GM12878 (cell line): ENCODE measurements around the gene LDB3. TPM values are rescaled to one million over a fixed set of nuclear protein-coding genes. Genes with fewer than 3 reads are reported as not detected.

Experiments
- ATAC-seq: fragments of 200-7000 bp; cut with Tn5 transposase; 3 replicates; pipeline ENCODE4 v1.9.1; 2020; ENCODE audit warnings: mild to moderate bottlenecking, moderate library complexity
- BruUV-seq: library from RNA; stranded (reverse); fragments of 400-500 nt; replicated peaks from 2 replicates; lab custom pipeline; 2021; lab: Mats Ljungman, UMichigan
- CTCF ChIA-PET: fragments of 300-600 bp; sonication (Branson Sonifier 250); formaldehyde crosslinking; extraction: SDS; loops from one replicate; lab custom pipeline; 2021; ENCODE audit warnings: inconsistent platforms; lab: Yijun Ruan, JAX
- POLR2A ChIA-PET: fragments of 350-600 bp; formaldehyde crosslinking; extraction: SDS; loops from one replicate; lab custom pipeline; 2021; ENCODE audit warnings: inconsistent platforms; lab: Charles Lee
- RAD21 ChIA-PET: fragments of 300-600 bp; sonication (Branson Sonifier 250); formaldehyde crosslinking; loops from one replicate; lab custom pipeline; 2023; ENCODE audit warnings: antibody characterized with exemption; ENCODE audit not compliant: unreplicated experiment; lab: Charles Lee
- SMC1A ChIA-PET: fragments of 300-600 bp; sonication (Branson Sonifier 250); formaldehyde crosslinking; loops from one replicate; lab custom pipeline; 2023; ENCODE audit not compliant: unreplicated experiment, uncharacterized antibody; lab: Charles Lee
- DNase-seq: peaks from one replicate; pipeline ENCODE4 v3.0.0-alpha.2; 2011; ENCODE audit warnings: low read depth, low spot score
- FAIRE-seq: peaks from 3 replicates; lab custom pipeline; 2011; peaks lifted over from hg19 to GRCh38; lab: Jason Lieb, UNC
- H2AFZ ChIP-seq: 2 replicates; pipeline ENCODE4 v1.6.0; 2011; ENCODE audit warnings: low read depth, low read length, control low read depth; ENCODE audit not compliant: control insufficient read depth
- H3K27ac ChIP-seq: 2 replicates; pipeline ENCODE4 v1.5.1; 2011; ENCODE audit warnings: control low read depth; ENCODE audit not compliant: control insufficient read depth, insufficient read depth
- H3K27me3 ChIP-seq, 2 experiments: replicated peaks in 1 of 2; 2 replicates each; pipeline versions ENCODE4 v1.6.0 to v1.6.1; 2011; ENCODE audit warnings: low read length in 1 of 2; ENCODE audit not compliant: control insufficient read depth in 2 of 2, insufficient read depth in 2 of 2
- H3K36me3 ChIP-seq, 2 experiments: 2 replicates each; pipeline ENCODE4 v1.5.1; 2011; ENCODE audit warnings: low read length in 1 of 2; ENCODE audit not compliant: control insufficient read depth in 2 of 2, insufficient read depth in 2 of 2
- H3K4me1 ChIP-seq: 2 replicates; pipeline ENCODE4 v1.6.1; 2011; ENCODE audit warnings: mild to moderate bottlenecking, low read length, moderate library complexity, mixed read lengths; ENCODE audit not compliant: control insufficient read depth, insufficient read depth
- H3K4me2 ChIP-seq: 2 replicates; pipeline ENCODE4 v1.6.0; 2011; ENCODE audit warnings: control low read depth; ENCODE audit not compliant: control insufficient read depth, insufficient read depth
- H3K4me3 ChIP-seq: fragments of 200-600 bp; sonication (generic); 2 replicates; pipeline ENCODE4 v1.5.1; 2016
- H3K79me2 ChIP-seq: 2 replicates; pipeline ENCODE4 v1.6.0; 2011; ENCODE audit warnings: low read length; ENCODE audit not compliant: control insufficient read depth, insufficient read depth
- H3K9ac ChIP-seq: 2 replicates; pipeline ENCODE4 v1.8.0; 2011; ENCODE audit warnings: low read length, control low read depth, mixed read lengths; ENCODE audit not compliant: control insufficient read depth, insufficient read depth
- H3K9me3 ChIP-seq: replicated peaks from 3 replicates; pipeline ENCODE4 v1.5.1; 2011; ENCODE audit warnings: mild to moderate bottlenecking, low read length; ENCODE audit not compliant: control insufficient read depth, insufficient read depth
- H4K20me1 ChIP-seq: 2 replicates; pipeline ENCODE4 v1.6.0; 2011; ENCODE audit not compliant: control insufficient read depth, insufficient read depth
- CBX3 ChIP-seq: fragments of 200-600 bp; sonication (generic); IDR thresholded peaks from 2 replicates; pipeline ENCODE4 v1.6.1; 2016; ENCODE audit warnings: low read depth, borderline replicate concordance
- CTCF ChIP-seq, 3 experiments: IDR thresholded peaks in 2 of 3; conservative IDR thresholded peaks in 1 of 3; 2 replicates each; pipeline ENCODE4 v1.5.1; 2011; ENCODE audit warnings: low read depth in 3 of 3, low read length in 3 of 3, mild to moderate bottlenecking in 3 of 3, control low read depth in 2 of 3, moderate library complexity in 2 of 3, inconsistent platforms in 1 of 3, mixed read lengths in 1 of 3; ENCODE audit not compliant: control insufficient read depth in 2 of 3, insufficient read depth in 1 of 3; ENCODE audit errors: extremely low read depth in 1 of 3
- ZNF274 ChIP-seq: IDR thresholded peaks from one replicate; pipeline ENCODE4 v1.8.0; 2011; ENCODE audit not compliant: insufficient read length, insufficient read depth
- WGBS: methylation state at CpG from one replicate; pipeline ENCODE4 v1.1.6; 2016; ENCODE audit warnings: low lambda C conversion rate; ENCODE audit not compliant: insufficient replicate concordance, insufficient coverage; ENCODE audit errors: missing lambda C conversion rate; 5-methylcytosine and 5-hydroxymethylcytosine counted together
- in situ Hi-C: fragments of 300-500 bp; cut with MboI; formaldehyde crosslinking; loops from 9 replicates; pipeline ENCODE4 v1.14.3; 2018; ENCODE audit warnings: mixed read lengths
- intact Hi-C: fragments of 100-400 bp; cut with micrococcal nuclease; formaldehyde crosslinking; loops from one replicate; pipeline ENCODE4 v1.14.2; 2022; ENCODE audit not compliant: unreplicated experiment
- polyA plus RNA-seq, 11 experiments: library from polyadenylated mRNA; depleted of rRNA in 4 of 11; unstranded in 6 of 11; stranded (reverse) in 5 of 11; fragments of >200 nt; fragmentation: Nextera tagmentation in 4 of 11; fragmentation: Illumina TruSeq in 1 of 11; extraction: Ambion mirVana in 4 of 11; extraction: Trizol in 1 of 11; gene quantifications; 1 replicate in 1 of 11; 2 replicates in 10 of 11; pipeline versions ENCODE4 v1.2.1 to v1.2.3, GENCODE V29; 2011 to 2016; ENCODE audit warnings: inconsistent platforms in 2 of 11, missing spikeins in 2 of 11, low read depth in 1 of 11
- total RNA-seq, 4 experiments: library from RNA; depleted of rRNA in 3 of 4; stranded (reverse); fragments of >200 nt in 3 of 4; fragmentation: Illumina TruSeq in 1 of 4; extraction: Trizol in 1 of 4; gene quantifications; 2 replicates each; pipeline versions ENCODE4 v1.2.1 to v1.2.3, GENCODE V29; 2013 to 2021

The LDB3 gene
- total and polyA plus RNA-seq, 10 of the 15 experiments (the other 5 are each of a cell fraction or from before 2014, with no cell fraction given): 0.02 to 0.07 (median 0.04) TPM; not detected in 1

GRCh38 chr10:86693275-86693674 lies 25.0 kb downstream of the LDB3 start:
- no TSS peak for BruUV-seq
- POLR2A ChIA-PET: no interaction called here
- H3K27ac ChIP-seq: no peak overlapping the region
- no peak overlapping the region for H3K4me2 ChIP-seq
- in situ Hi-C loops: no loop called here
- FAIRE-seq (no peak), ATAC-seq (no peak), DNase-seq (no peak)
- H3K27me3 ChIP-seq: peaks cover 0 to 2% of the 10 kb centered on the region in 2 experiments; a peak in 3 of 4 replicates
- no peaks in the 10 kb centered on the region for H3K9me3 ChIP-seq
- no peaks in the 10 kb centered on the region for H4K20me1 ChIP-seq
- RAD21 ChIA-PET: interaction anchor here (0.7 to 2.4 kb wide), 5 partner anchors 105 to 268 kb away, joined by 3 to 16 read pairs (median 5); no protein-coding TSS in a partner anchor
- 96% methylated on average over 2 of the region's 2 CpGs for WGBS
- TF ChIP-seq CBX3 (no peak), CTCF (IDR thresholded peaks at IDR 0.05 in 2 of 3, conservative IDR thresholded peaks at IDR 0.05 in 1 of 3; ENCODE audit: control insufficient read depth in 2 of 3, extremely low read depth in 1 of 3, insufficient read depth in 1 of 3, low read depth in 3 of 3, low read length in 3 of 3) (0 out of 6 replicates have a peak, but pooled peaks of 1 of the 3 experiments have one; percentile 0), ZNF274 (no peak)
- no peak overlapping the region for H2AFZ ChIP-seq
- intact Hi-C loops: no loop called here
- no peak overlapping the region for H3K9ac ChIP-seq
- H3K79me2 ChIP-seq: no peaks in the 10 kb centered on the region
- no peak overlapping the region for H3K4me3 ChIP-seq
- SMC1A ChIA-PET: interaction anchor here (0.7 to 1.6 kb wide), 7 partner anchors 51 to 403 kb away, joined by 3 to 19 read pairs (median 4); no protein-coding TSS in a partner anchor
- no peaks in the 10 kb centered on the region for H3K4me1 ChIP-seq
- H3K36me3 ChIP-seq: no peaks in the 10 kb centered on the region
- CTCF ChIA-PET: interaction anchor here (1.1 to 5.4 kb wide), 17 partner anchors 9 to 276 kb away, joined by 3 to 86 read pairs (median 4); partner anchors contain the start of gene SNCG
